GM12892 (cell line): ENCODE data around the gene NAP1L4.

Source experiments
- POLR2A ChIP-seq: IDR thresholded peaks from 2 replicates; pipeline ENCODE4 v1.6.1; 2011; ENCODE audit warnings: low read depth, low read length, control low read depth
- POLR2AphosphoS5 ChIP-seq: IDR thresholded peaks from 2 replicates; pipeline ENCODE4 v1.6.1; 2011; ENCODE audit warnings: low read depth, low read length, control low read depth

GRCh38 chr11:2995893-2996554, 3.9 kb upstream of the NAP1L4 start:
- TF ChIP-seq POLR2A (no peak), POLR2AphosphoS5 (no peak)
